Activated T-cell treated with anti-CD3 and anti-CD28 coated beads, Interleukin-2, amount 50 U/mL, for 72 hours (primary cell): ENCODE measurements around the gene TMEM141. TPM values are rescaled to one million over a fixed set of nuclear protein-coding genes. Genes with fewer than 3 reads are reported as not detected.
A peak's percentile ranks its signal among the peaks of the same experiment; 100 is the strongest.
"Not testable (repeated sequence)": the region's sequence is repeated elsewhere in the genome, so short reads cannot be mapped to it uniquely, and the experiment has no call there.

ENCODE experiments used
- ATAC-seq, 2 donors: fragments of 150-1000 bp; cut with Tn5 transposase; replicated peaks in 1 of 2; 2 replicates each; pipeline ENCODE4 v1.10.0; 2021; ENCODE audit warnings: moderate library complexity in 2 of 2, mild to moderate bottlenecking in 1 of 2
- DNase-seq, 2 donors: peaks; one replicate each; pipeline ENCODE4 v3.0.0; 2021 to 2022; ENCODE audit warnings: mixed read lengths in 1 of 2
- H3K27ac Mint-ChIP-seq: one replicate; pipeline ENCODE4 v1.8.0; 2022; ENCODE audit warnings: mild to moderate bottlenecking, moderate library complexity, mixed read lengths
- H3K27me3 Mint-ChIP-seq: one replicate; pipeline ENCODE4 v1.8.0; 2022; ENCODE audit warnings: low read depth, mixed read lengths
- H3K36me3 Mint-ChIP-seq, 2 donors: one replicate each; pipeline ENCODE4 v1.8.0; 2022; ENCODE audit warnings: mixed read lengths in 2 of 2, mild to moderate bottlenecking in 1 of 2; ENCODE audit not compliant: insufficient read depth in 2 of 2
- H3K4me1 Mint-ChIP-seq: one replicate; pipeline ENCODE4 v1.8.0; 2022; ENCODE audit warnings: low read depth, mixed read lengths
- H3K4me3 Mint-ChIP-seq, 2 donors: one replicate each; pipeline ENCODE4 v1.8.0; 2022; ENCODE audit warnings: mild to moderate bottlenecking in 2 of 2, mixed read lengths in 2 of 2, moderate library complexity in 2 of 2
- H3K9me3 Mint-ChIP-seq, 2 donors: one replicate each; pipeline ENCODE4 v1.8.0; 2022; ENCODE audit warnings: mixed read lengths in 2 of 2
- total RNA-seq, 2 donors: library from RNA; stranded (reverse); gene quantifications; one replicate each; pipeline ENCODE4 v1.2.3, GENCODE V29; 2022

Gene TMEM141
- total RNA-seq, 2 donors from 2014 or later: 18.7 to 20.9 TPM

DNA sequence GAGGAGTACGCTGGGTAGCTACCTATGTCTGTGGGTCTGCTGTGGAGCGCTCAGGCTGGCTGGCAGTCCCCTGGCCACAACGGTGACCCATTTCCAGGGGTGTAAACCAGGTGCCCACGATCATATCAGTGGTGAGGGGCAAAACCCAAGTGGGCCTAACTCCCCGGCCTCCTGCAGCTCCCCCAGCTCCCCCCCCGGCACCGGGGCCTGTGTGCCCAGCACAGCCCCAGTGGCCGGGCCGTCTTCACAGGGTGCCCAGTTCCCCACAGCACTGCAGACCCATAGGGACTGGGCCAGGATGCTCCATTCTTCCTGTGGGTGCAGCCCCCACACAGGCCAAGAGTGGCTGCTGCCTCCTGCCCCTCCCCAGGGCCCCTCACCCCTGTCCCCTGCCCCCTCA is 32.1 kb upstream of the TMEM141 start:
- no peak overlapping the region for H3K27ac Mint-ChIP-seq
- no peak overlapping the region for H3K4me3 Mint-ChIP-seq
- DNase-seq: no peak
- no peak for ATAC-seq
- H3K9me3 Mint-ChIP-seq: peaks cover 0 to 10% of the 10 kb centered on the region in 2 donors
- H3K27me3 Mint-ChIP-seq: peaks cover 6% of the 10 kb centered on the region
- H3K4me1 Mint-ChIP-seq: no peaks in the 10 kb centered on the region
- H3K36me3 Mint-ChIP-seq: peaks cover 8 to 9% of the 10 kb centered on the region in 2 donors

DNA sequence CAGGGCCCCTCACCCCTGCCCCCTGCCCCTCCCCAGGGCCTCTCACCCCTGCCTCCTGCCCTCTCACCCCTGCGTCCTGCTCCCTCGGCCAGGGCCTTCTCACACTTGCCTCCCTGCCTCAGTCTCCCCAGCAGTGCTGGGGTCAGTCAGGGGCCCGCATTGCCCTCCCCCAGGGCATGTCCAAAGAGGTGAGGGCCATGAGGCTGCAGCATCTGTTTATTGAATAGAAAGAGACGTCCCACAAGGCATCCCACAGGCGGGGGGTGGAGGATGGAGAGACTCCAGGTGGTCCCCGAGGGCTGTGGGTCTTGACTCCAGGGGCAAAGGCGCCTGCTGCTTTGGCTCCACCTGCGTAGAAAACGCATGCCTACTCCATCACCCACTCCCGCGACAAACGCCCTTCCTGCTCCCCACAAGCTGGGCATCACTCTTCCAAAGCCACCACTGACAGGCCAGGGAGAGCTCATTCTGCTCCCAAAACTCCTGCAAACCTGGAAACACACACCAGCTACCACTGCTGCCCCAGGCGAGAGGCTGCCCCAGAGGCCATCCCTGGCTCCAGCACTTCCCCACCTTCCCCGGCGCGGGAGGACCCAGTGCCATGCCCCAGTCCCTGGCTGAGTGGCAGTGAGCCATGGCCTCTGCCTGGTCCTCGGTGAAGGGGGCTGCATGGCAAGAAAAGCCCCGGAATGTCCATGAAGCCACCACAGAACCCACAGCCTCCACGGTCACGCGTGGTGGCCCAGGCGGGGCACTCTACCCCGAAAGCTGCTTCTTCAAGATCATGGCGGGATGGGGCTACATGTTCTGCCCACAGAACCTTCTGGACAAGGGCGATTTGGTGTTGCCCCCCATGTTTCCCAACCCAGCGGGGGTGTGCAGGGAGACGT is 31.5 kb upstream of the TMEM141 start:
- DNase-seq: no peak
- H3K36me3 Mint-ChIP-seq: peaks cover 8 to 9% of the 10 kb centered on the region in 2 donors
- H3K27me3 Mint-ChIP-seq: peaks cover 6% of the 10 kb centered on the region
- H3K9me3 Mint-ChIP-seq: peaks cover 0 to 10% of the 10 kb centered on the region in 2 donors
- no peak for ATAC-seq
- H3K4me3 Mint-ChIP-seq: no peak overlapping the region
- H3K27ac Mint-ChIP-seq: no peak overlapping the region
- no peaks in the 10 kb centered on the region for H3K4me1 Mint-ChIP-seq

DNA sequence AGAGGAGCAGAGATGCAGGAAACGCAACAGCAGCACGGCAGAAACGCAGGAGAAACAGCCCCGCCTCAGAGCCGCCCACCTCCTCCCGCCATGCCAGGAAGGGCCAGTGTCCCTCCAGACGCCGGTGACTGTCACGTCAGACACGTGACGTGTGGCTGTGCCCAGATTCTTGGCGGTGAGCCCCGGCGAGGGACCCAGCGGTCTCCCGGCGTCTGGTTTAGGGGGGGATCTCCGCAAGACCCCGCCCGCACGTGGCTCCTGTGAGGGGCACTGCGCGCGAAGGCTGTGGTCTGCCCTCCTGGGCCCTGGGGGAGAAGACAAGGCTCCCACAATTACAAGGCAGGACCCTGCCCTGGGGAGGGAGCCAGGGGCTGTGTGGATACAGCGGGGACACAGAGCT is 30.7 kb upstream of the TMEM141 start:
- H3K9me3 Mint-ChIP-seq: peaks cover 0 to 9% of the 10 kb centered on the region in 2 donors
- peaks cover 6% of the 10 kb centered on the region for H3K27me3 Mint-ChIP-seq
- peaks cover under 1% of the 10 kb centered on the region for H3K4me1 Mint-ChIP-seq
- H3K36me3 Mint-ChIP-seq: peaks cover 7 to 9% of the 10 kb centered on the region in 2 donors
- no peak overlapping the region for H3K4me3 Mint-ChIP-seq
- ATAC-seq: no peak
- H3K27ac Mint-ChIP-seq: no peak overlapping the region
- DNase-seq: no peak

DNA sequence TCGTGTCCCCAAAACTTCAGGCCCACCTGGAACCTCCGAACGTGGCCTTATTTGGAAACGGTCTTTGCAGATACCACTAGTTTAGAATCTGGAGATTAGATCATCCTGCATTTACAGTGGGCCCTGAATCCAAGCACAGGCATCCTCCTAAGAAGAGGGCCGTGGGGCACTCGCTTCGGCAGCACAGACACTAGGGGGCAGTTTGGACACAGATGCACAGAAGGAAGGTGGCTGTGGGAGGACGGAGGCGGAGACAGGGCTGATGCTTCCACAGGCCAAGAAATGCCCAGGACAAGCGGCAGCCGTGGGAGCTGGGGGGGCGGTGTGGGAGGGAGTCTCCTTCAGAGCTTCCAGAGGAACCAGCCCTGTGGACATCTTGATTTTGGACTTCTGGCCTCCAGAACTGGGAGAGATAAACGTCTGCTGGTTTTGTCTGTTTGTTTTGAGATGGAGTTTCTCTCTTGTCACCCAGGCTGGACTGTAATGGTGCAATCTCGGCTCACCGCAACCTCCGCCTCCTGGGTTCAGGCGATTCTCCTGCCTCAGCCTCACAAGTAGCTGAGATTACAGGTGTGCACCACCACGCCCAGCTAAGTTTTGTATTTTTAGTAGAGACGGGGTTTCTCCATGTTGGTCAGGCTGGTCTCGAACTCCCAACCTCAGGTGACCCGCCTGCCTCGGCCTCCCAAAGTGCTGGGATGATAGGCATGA is 30.2 kb upstream of the TMEM141 start:
- H3K9me3 Mint-ChIP-seq, H3K4me1 Mint-ChIP-seq, H3K36me3 Mint-ChIP-seq, H3K27ac Mint-ChIP-seq, H3K4me3 Mint-ChIP-seq, H3K27me3 Mint-ChIP-seq: not testable (repeated sequence)
- ATAC-seq (peak in 1 of 2 donors; percentile 44), DNase-seq (peak in 1 of 2 donors; percentile 37)

DNA sequence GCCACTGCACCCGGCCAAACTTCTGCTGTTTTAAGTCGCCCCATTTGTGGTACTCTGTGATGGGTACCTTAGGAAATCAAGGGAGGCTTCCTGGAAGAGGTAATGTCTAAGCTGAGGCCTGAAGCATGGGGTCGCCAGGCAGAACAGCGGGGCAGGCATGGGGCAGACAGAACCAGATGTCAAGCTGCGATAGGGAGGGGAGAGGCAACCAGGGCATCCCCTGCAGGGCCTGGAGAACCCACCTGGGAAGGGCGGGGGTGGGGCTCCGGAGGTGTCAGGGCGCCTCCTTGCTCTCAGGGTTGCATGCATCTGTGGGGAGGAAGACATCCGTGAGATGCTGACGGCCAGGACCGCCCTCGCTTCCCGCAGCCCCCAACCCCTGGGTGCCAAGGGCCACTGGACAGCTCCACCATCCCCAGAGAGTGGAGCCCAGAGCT is 29.6 kb upstream of the TMEM141 start:
- Mint-ChIP-seq H3K27me3 (peaks cover 6% of the 10 kb centered on the region), H3K27ac (no peak overlapping the region), H3K36me3 (no peaks in the 10 kb centered on the region), H3K9me3 (no peaks in the 10 kb centered on the region), H3K4me3 (no peak overlapping the region), H3K4me1 (peaks cover 12% of the 10 kb centered on the region)
- no peak for DNase-seq
- no peak for ATAC-seq

DNA sequence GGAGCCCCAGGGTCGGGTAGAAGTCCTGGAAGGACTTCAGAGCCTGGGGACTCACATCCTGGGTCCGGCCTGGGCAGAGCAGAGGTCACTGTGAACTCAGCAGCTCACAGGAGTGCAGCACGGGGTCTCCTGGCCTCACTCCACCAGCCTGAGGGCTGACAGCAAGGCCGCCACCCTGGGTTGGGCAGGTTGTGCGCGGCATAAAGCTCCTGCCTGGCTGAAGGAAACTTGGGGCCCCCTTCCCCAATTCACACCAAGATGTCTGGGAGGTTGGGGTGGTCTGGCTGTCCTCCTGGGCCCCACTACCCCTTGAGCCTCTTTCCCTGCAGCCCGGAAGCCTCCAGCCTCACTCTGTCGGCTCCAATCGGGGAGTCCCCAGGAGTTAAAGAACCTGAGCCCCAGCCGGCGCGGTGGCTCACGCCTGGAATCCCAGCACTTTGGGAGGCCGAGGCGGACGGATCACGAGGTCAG is 28.9 kb upstream of the TMEM141 start:
- Mint-ChIP-seq H3K9me3 (no peaks in the 10 kb centered on the region), H3K4me1 (peaks cover 19% of the 10 kb centered on the region), H3K36me3 (no peaks in the 10 kb centered on the region), H3K27me3 (peaks cover 12% of the 10 kb centered on the region), H3K27ac (no peak overlapping the region), H3K4me3 (no peak overlapping the region)
- DNase-seq (no peak), ATAC-seq (no peak)

DNA sequence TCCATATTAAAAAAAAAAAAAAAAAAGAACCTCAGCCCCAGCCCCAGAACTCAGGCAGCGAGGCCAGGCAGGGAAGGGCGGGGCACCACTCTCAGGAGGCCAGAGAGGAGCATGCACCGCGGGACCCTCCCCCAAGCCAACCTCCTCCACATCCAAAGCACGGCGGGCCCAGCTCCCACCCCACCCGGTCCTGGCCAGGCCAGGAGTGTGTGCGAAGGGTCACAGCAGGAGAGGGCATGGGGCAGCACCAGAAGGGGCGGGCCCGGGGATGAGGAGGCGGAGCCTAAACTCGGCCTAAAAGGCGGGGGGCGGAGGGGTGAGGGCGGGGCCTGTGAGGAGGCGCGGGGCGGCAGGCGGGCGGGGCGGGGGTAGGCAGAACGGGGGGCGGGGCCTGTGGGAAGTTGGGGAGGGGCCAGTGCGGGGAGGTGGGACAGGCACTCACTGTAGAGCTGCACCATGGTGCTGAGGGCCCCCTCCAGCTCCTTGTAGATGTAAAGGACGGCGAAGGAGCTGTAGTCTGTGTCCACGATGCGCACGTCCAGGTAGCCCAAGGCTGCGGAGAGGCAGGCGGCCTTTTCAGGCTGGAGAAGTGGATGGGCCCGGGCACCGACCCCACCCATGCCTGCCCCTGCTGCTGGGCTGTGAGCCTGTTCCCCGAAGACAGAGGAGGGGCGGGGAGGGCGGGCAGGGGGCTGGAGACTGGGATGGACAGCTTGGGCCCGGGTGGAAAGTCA is 28.1 kb upstream of the TMEM141 start:
- peaks cover 21% of the 10 kb centered on the region for H3K27me3 Mint-ChIP-seq
- H3K9me3 Mint-ChIP-seq: no peaks in the 10 kb centered on the region
- peak; percentile 29 to 51 for ATAC-seq
- H3K36me3 Mint-ChIP-seq: no peaks in the 10 kb centered on the region
- no peak overlapping the region for H3K4me3 Mint-ChIP-seq
- H3K4me1 Mint-ChIP-seq: peaks cover 19% of the 10 kb centered on the region
- no peak overlapping the region for H3K27ac Mint-ChIP-seq
- DNase-seq: peak; percentile 43 to 45

DNA sequence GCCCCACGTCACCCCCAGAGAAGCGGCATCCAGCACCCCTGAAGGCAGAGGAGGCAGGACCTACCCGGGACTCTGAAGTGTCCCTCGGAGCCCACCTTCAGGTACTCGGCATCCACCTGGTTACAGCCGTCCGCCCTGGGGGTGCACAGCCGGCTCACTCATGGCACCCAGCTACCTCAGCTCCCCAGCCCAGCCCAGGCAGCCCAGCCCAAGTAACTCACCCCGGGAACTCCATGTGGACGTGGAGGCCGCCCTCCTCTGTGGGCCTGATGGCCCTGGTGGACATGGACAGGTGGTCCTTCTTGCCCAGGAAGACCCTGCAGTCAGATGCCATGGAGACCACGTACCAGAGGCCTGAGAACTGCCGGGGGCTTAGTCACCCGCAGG is 27.5 kb upstream of the TMEM141 start:
- Mint-ChIP-seq H3K27ac (no peak overlapping the region), H3K36me3 (no peaks in the 10 kb centered on the region), H3K9me3 (no peaks in the 10 kb centered on the region), H3K4me1 (peaks cover 19% of the 10 kb centered on the region), H3K27me3 (peaks cover 26% of the 10 kb centered on the region), H3K4me3 (no peak overlapping the region)
- ATAC-seq (no peak), DNase-seq (no peak)

DNA sequence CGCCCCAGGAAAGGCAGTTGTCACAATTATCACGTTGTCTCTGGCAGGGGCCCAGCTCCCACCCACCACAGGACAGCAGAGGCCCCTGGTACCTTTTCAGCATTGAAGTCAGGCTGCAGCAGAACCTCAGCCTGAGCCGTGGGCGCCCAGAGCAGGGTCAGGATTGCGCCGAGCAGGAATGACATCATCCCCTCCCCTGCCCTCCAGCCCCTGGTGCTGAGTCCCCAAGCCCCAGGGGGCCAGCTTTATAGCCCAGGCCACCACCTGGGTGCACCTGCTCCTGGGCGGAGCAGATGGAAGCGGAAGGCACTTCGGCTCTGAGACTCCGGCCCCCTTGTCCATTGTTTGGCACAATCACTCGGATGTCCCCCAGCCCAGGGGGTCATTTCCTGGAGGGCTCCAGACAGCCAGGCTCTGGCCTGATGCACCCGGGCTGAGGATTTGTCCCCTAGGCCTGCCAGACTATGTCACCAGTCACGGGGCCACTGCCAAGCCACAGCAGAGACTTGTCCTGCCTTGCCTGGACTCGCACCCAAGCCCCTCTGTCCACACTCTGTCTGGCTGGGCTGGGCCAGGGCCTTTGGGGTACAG is 26.7 kb upstream of the TMEM141 start, which contains the start of gene LCN15:
Gene LCN15, minus strand, starts transcription at position 218 of the 591 bp plus-strand sequence. Its CDS starts 30 bp downstream, at position 188.
- Mint-ChIP-seq H3K27me3 (peaks cover 27% of the 10 kb centered on the region), H3K27ac (no peak within 1 kb of the TSS), H3K4me3 (no peak within 1 kb of the TSS), H3K9me3 (no peaks in the 10 kb centered on the region), H3K36me3 (no peaks in the 10 kb centered on the region), H3K4me1 (peaks cover 19% of the 10 kb centered on the region)
- ATAC-seq (no peak), DNase-seq (no peak)

DNA sequence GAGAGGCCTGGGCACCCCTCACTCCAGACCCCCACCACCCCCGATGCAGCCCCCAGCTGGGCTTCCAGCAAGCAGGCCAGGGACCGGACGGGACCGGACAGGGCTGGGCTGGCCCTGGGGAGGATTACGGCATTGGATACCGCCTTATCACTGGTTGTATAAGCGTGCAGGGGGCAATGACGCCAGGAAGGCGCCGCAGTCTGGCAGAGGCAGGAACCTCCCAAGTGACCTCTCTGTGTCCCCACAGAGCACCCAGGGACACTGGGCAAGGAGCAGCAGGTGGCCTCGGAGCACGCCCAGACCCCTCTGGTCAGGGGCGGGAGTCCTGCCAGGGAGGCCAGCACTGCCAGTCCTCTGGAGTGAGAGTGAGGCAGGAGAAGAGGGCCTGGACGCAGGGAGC is 26.1 kb upstream of the TMEM141 start:
- Mint-ChIP-seq H3K27me3 (peaks cover 27% of the 10 kb centered on the region), H3K9me3 (no peaks in the 10 kb centered on the region), H3K4me3 (no peak overlapping the region), H3K27ac (no peak overlapping the region), H3K4me1 (peaks cover 23% of the 10 kb centered on the region), H3K36me3 (no peaks in the 10 kb centered on the region)
- DNase-seq: no peak
- ATAC-seq: no peak

DNA sequence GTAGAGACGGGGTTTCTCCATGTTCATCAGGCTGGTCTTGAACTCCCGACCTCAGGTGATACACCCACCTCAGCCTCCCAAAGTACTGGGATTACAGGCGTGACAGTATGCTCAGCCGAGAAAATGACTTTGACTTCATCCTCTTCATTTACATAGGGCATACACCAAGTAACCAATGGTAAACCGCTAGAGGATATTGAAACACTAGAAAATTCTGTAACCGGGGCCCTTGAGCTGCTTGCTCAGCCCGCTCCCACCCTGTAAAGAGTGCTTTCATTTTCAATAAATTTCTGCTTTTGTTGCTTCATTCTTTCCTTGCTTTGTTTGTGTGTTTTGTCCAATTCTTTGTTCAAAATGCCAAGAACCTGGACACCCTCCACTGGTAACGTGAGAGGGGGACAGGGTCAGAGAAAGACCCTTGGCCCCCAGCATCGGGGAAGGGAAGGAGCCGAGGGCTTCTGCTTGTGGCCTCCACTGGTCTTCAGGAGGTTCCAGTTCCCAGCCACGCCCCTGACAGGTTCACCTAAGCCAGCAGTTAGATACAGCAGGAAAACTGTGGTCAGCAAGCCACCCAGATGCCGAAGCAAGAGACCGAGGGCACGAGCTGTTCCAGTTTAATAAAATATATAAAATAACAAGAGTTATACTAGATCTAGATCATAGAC is 25.3 kb upstream of the TMEM141 start:
- Mint-ChIP-seq H3K27me3 (peaks cover 27% of the 10 kb centered on the region), H3K27ac (peak overlapping the region; percentile 38), H3K4me3 (peak overlapping the region; percentile 9 to 55), H3K4me1 (peaks cover 24% of the 10 kb centered on the region)
- peak in 1 of 2 donors; percentile 42 for ATAC-seq
- not testable (repeated sequence) for H3K36me3 Mint-ChIP-seq, DNase-seq, H3K9me3 Mint-ChIP-seq

DNA sequence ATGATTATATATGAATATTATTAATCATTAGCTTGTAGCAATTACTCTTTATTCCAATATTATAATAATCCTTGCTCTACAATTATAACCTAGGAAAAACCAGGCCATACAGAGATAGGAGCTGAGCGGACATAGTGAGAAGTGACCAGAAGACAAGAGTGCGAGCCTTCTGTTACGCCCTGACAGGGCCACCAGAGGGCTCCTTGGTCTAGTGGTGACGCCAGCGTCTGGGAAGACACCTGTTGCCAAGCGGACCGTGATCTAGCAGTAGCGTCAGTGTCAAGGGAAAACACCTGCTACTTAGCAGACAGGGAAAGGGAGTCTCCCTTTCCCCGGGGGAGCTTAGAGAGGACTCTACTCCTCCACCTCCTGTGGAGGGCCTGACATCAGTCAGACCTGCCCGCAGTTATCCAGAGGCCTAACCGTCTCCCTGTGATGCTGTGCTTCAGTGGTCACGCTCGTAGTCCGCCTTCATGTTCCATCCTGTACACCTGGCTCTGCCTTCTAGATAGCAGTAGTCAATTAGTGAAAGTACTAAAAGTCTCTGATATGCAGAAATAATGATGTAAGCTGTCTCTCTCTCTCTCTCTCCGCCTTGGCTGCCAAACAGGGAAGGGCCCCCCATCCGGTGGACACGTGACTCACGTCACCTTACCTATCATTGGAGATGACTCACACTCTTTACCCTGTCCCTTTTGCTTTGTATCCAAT is 24.6 kb upstream of the TMEM141 start:
- Mint-ChIP-seq H3K27me3 (peaks cover 27% of the 10 kb centered on the region), H3K4me1 (peaks cover 24% of the 10 kb centered on the region), H3K4me3 (peak overlapping the region; percentile 67 to 68), H3K27ac (peak overlapping the region; percentile 39)
- ATAC-seq: peak; percentile 41 to 50
- not testable (repeated sequence) for H3K9me3 Mint-ChIP-seq, H3K36me3 Mint-ChIP-seq
- peak; percentile 64 to 69 for DNase-seq
